C4-2B (cell line): Measurements from ENCODE around the gene IZUMO4.

ENCODE experiments used
- CTCF ChIP-seq: fragments of 450-650 bp; conservative IDR thresholded peaks from 2 replicates; pipeline ENCODE4 v1.5.1; 2017; ENCODE audit warnings: mild to moderate bottlenecking
- ZFX ChIP-seq: fragments of 450-650 bp; IDR thresholded peaks from 2 replicates; pipeline ENCODE4 v1.6.1; 2017

- no peak for TF ChIP-seq CTCF
- no peak for TF ChIP-seq ZFX
Measured at GRCh38 chr19:2115324-2115723, 18.6 kb downstream of the IZUMO4 start.
